HuH-7.5 (cell line): Measurements from ENCODE around the gene C19orf44.
"Not testable (repeated sequence)": the region's sequence is repeated elsewhere in the genome, so short reads cannot be mapped to it uniquely, and the experiment has no call there.

Experiments used
- DNase-seq: peaks from one replicate; pipeline ENCODE4 v3.0.0; 2011; ENCODE audit warnings: low spot score

C19orf44 gene

GRCh38 chr19:16537111-16537510 is 40.9 kb downstream of the C19orf44 start:
- no peak for DNase-seq

DNA sequence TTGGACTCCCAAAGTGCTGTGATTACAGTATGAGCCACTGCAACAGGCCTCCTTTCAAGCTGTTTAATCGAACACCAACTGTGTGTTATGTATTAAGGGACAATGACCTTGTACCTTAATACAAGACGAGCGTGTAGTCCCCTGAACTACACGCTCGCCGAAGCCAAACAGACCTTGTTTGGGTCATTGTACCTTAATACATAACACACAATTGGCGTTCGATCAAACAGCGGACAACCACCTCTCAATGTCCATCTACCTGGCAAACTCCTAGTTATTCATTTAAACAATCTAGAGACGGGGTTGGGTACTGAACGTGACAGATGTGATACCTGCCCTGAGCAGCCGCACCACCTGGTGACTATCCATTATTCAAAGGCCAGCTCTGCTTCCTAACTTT is 44.8 kb downstream of the C19orf44 start:
- no peak for DNase-seq

GRCh38 chr19:16541526-16542044 is 45.4 kb downstream of the C19orf44 start:
- DNase-seq = no peak

DNA sequence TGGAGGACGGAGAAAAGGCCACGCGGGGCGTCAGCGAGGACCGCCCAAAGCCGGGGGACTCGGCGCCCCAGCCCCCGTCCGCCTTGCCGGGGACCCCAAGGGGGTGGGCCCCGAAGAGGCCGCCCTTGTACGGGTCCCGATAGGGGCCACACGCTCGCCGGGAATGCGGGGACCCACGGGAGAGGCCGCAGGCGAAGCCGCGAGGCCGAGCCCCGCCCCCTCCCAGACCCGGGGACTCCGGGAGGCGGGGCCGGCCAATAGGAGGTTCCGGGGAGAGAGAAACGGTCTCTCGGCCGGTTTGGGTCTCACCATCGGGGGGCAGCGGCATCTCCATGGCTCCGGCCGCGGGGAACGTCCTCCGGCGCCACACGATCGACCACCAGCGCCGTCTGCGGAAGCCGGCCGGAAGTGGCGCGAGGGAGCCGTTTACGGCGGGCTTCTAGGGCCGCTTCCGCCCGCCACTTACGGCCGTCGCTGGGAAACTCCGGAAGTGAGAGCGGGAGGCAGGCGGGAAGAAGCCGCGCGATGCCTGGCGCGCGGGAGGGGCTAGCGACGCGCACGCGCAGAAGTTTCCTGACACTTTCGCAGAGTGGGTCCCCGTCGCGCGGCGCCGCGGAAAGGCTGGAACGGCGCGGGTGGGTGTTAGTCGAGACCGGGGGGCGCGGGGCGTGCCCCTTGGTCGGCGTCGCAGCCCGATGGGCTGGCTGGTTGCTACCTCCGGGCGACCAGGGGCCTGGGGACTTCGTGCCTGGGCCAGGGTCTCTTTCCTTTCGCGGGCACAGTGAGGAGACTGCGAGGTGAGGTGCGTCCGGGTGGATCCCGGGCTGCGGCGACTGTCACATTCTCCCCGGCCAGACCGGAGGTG is 46.1 kb downstream of the C19orf44 start, which contains the start of gene CHERP:
Gene CHERP, minus strand, starts transcription at position 393 of the 865 bp plus-strand sequence. Its CDS starts 59 bp downstream, at position 334.
- peak; percentile 95 for DNase-seq

DNA sequence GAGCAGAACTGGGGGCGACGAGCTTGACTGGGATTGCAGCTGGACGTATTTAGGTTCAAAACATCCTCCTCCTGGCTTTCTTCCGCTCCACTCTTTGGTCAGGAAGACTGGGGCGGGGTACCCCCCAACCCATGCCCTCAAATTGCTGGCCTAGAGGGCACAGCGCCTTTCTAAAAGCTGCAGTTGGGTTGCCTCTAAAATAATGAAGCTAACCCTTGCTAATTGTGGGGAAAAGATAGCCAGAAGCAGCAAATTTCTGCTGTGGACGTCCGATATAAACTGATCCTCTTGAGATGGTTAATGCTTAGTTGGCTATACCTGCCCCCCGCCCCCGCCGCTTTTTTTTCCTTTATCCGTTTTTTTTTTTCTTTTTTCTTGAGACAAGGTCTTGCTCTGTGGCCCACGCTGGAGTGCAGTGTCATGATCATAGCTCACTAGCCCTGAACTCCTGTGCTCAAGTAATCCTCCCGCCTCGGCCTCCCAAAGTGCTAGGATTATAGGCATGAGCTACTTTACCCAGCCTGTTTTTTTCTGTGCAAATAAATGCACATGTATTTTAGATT is 46.8 kb downstream of the C19orf44 start:
- DNase-seq = no peak

DNA sequence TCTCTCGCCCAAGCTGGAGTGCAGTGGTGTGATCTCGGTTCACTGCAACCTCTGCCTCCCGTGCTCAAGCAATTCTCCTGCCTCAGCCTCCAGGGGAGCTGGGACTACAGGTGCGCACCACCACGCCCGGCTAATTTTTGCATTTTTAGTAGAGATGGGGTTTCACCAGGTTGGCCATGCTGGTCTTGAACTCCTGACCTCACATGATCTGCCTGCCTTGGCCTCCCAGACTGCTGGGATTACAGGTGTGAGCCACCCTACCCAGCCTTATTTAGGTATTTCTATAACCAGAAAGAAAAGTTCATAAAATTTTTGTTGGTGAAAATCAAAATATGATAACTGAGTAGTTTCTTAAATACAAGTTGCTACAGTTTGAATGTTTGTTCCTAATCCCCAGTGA is 47.5 kb downstream of the C19orf44 start:
- not testable (repeated sequence) for DNase-seq

GRCh38 chr19:16544473-16545231 is 48.5 kb downstream of the C19orf44 start:
- no peak for DNase-seq

- DNase-seq = no peak
These were observed 52.8 kb downstream of the C19orf44 start for GRCh38 chr19:16548956-16549355.

DNA sequence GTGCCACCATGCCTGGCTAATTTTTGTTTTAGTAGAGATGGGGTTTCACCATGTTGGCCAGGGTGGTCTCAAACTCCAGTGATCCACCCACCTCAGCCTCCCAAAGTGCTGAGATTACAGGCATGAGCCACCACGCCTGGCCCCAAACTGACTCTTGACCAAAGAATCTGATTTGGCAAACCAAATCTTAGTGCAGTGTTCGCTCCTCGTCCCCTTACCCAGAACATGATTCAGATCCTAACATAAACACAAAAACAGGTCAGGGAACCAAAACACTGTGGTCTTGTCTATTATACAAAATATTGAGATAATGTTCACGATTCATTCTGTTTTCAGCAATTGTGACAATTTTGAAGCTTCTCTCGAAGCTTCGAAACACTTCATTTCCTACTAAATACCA is 55.7 kb downstream of the C19orf44 start:
- not testable (repeated sequence) for DNase-seq

DNA sequence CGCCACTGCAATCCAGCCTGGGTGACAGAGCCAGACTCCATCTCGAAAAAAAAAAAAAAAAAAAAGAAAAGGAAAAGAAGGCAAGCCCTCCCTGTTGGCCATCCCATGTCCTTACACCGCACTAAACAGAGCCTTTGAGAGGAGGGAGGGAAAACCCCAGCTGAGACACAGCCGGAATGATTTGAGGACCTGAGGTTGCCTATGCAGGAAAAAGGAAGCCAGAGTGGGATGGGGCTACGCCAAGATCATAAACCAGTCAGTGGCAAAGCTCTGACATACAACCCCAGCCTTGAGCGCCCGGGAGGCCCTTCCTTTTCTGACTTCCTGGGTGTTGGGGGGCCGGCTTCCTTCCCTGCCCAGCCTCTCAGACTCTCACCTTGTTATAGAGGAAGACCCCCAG is 58.6 kb downstream of the C19orf44 start:
- DNase-seq = no peak

DNA sequence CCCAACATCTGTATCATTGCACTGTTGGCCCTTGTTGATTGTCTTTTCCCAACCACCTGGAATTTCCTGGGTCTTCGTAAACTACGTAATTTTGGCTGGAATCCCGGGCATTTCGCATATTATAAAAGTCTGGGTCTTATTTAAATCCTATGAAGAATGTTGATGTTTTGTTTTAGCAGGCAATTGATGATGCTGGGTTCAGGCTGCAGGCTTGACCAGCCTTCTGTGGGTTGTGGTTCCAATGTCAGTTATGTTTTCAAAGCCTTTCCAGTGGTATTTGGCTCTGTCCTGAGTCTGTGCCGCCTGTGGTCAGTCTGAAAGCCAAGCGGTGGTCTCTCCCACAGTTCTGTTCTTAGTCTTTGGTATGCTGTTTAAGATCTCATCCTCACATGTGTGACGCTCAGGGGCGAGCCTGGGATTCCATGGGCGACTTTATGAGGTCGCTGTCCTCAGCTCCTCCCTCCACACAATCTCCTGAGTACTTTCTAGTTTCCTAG is 63.6 kb downstream of the C19orf44 start:
- DNase-seq = no peak

GRCh38 chr19:16561382-16561781 is 65.2 kb downstream of the C19orf44 start:
- DNase-seq = no peak

DNA sequence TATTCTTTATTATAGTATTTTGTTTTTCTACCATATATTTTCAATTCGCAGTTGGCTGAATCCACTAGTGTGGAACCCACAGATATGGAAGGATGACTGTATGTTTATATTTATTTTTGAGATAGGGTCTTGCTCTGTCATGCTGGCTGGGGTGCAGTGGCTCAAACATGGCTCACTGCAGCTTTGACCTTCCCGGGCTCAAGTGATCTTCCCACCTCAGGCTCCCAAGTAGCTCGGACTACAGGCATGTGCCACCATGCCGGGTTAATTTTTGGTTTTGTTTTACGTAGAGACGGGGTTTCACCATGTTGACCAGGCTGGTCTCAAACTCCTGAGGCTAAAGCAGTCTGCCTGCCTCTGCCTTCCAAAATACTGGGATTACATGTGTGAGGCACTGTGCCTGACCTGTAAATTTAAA is 66.4 kb downstream of the C19orf44 start:
- no peak for DNase-seq

GRCh38 chr19:16564842-16565241 is 68.6 kb downstream of the C19orf44 start:
- DNase-seq = no peak

DNA sequence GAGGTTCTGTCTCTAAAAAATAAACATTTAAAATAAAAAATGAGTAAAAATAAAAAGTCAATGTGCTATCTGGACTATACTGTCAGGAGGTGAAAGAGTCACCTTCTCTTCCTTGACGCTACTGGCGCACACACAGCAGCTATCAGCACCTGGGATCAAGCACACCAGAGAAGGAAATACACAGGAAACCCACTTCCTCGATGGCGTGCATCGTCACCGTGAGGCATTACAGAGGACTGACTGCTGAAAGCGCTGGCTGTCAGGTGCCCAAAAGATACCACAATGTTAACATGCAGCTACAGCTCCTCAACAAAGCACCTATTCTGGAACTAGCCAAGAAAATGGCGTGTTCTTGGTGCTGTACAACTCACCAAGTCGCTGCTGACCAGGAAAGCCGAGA is 70.0 kb downstream of the C19orf44 start:
- no peak for DNase-seq

DNA sequence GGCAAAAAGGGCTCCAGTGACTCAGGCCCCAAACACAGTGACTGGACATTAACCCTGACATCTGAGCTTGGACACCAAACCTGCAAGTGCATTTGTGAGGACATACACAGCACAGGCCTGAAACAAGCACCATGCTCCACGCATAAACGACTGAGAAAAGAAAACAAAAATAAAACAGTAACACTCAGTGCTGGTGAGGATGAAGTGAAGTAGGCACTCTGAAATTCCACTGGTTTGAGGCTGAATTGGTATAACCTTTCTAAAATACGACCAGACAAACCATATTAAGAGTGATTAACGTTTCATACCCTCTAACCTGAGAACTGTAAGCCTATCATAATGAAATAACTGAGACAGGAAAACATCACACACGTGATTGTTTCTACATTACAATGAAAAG is 70.5 kb downstream of the C19orf44 start:
- DNase-seq = no peak

DNA sequence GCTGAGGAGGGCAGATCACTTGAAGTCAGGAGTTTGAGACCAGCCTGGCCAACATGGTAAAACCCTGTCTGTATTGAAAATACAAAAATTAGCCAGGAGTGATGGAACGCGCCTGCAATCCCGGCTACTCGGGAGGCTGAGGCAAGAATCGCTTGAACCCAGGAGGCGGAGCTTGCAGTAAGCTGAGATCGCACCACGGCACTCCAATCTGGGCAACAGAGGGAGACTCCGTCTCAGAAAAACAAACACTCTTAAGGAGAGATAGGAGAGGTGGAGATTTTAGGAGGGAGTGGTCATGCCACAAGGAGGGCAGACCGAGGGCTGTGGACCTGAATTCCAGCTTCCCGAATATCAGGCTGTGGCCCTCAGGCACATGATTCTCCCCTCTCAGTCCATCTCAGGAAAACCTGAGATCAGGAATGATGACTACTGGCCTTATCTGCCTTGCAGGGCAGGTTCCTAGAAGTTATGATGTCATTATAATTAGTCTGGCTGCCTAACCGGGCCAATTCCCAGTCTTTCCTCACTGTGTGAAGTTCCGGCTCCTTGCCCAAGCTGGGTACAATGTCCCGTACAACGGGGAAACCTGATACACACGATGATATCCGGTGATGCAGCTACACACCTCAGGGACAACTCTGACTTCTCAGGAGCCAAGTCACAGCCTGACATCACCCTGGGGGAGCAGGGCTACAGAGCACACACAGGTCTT is 73.6 kb downstream of the C19orf44 start:
- no peak for DNase-seq
